ENCODE data around the gene NPPC.

DNA sequence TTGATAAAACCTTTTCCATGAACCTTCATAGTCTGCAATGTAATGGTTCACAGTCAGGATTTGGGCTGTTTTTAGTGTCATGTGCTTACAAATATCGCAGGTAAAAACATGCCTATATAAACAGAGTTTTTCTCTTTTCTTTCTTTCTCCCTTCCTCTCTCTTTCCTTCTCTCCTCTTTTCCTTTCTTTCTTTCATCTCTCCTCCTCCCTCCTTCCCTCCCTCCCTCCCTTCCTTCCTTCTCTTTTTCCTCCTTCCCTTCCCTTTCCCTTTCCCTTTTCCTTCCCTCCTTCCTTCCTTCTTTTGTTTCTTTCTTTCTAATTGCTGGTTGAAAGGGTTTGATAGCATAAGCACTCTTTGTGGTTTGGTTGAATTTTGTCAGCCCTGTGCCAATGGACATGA lies 9.6 kb upstream of the NPPC start:
- TF ChIP-seq EZH2 (IDR thresholded peaks at IDR 0.05; ENCODE audit: insufficient read depth, poor library complexity, severe bottlenecking) (no peak), EZH2phosphoT487 (IDR thresholded peaks at IDR 0.05; ENCODE audit: insufficient read depth, low read depth) (no peak)

All from GM23248 (cell line).